GM18861 (cell line): ENCODE measurements around the gene VWA5B2.
"Not testable (repeated sequence)": the region's sequence is repeated elsewhere in the genome, so short reads cannot be mapped to it uniquely, and the experiment has no call there.

ENCODE experiments used
- ATAC-seq: cut with Tn5 transposase; IDR thresholded peaks from one replicate; pipeline ENCODE4 v1.9.1; 2021; ENCODE audit not compliant: unreplicated experiment

Gene VWA5B2

GRCh38 chr3:184241141-184241446 is 11.7 kb downstream of the VWA5B2 start:
- no peak for ATAC-seq

GRCh38 chr3:184241447-184242296 is 12.3 kb downstream of the VWA5B2 start:
- no peak for ATAC-seq

DNA sequence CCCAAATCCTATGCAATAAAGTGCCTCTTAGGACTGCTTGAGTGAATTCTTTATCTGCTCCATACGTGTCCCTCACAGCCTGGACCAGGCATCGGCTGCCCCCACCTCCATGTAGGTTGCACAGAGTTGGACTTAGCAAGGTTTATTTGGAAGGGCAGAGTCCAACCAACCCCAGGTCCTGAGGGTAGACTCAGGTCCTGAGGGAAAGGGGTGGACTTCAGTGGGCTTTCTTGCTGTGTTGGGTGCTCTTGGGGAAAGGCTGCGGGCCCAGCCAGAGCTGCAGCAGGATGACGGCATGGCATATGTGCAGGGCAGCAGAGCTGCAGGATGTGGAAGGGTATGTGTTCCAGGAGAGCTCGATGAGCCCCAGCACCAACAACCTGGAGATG is 12.9 kb downstream of the VWA5B2 start:
- ATAC-seq: no peak

- ATAC-seq: peak; percentile 36
Measured at GRCh38 chr3:184248454-184249411, 19.3 kb downstream of the VWA5B2 start, which contains the start of gene ALG3. Gene ALG3, minus strand, starts transcription at chr3:184248962. Its CDS starts 22 bp downstream, at chr3:184248940.

DNA sequence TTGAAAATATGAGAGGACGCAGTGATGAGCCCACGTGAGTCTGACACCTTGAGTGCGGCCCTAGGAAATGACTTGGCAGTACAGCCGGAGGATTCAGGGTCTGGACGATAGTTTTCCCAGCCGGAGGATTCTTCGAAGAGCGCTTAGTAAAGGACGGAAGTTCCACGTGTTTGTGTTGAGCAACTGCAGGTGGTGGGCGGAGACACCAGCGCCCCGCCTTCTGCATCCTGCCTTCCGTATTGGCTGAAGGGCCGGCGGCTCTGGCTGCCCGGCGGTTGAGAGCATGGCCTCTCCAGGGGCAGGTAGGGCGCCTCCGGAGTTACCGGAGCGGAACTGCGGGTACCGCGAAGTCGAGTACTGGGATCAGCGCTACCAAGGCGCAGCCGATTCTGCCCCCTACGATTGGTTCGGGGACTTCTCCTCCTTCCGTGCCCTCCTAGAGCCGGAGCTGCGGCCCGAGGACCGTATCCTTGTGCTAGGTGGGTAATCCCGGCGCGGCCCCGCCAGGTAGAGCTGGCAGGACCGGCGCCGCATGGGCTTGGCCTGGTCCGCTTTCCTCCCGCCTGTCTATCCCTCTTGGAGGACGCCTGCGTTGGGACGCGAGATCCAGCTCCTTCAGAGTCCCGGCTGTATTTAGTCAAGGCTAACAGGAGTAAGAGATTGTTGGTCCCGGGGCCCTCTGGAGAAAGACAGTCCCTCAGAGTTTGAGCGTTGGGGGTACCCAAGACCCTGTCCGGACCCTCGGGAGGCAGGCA is 20.2 kb downstream of the VWA5B2 start, which contains the start of gene EEF1AKMT4:
EEF1AKMT4 (plus strand) TSS at position 261 of the 755 bp plus-strand sequence; CDS start at position 284, 23 bp downstream.
- peak; percentile 81 for ATAC-seq

GRCh38 chr3:184250167-184250828 is 20.9 kb downstream of the VWA5B2 start:
- peak; percentile 68 for ATAC-seq

DNA sequence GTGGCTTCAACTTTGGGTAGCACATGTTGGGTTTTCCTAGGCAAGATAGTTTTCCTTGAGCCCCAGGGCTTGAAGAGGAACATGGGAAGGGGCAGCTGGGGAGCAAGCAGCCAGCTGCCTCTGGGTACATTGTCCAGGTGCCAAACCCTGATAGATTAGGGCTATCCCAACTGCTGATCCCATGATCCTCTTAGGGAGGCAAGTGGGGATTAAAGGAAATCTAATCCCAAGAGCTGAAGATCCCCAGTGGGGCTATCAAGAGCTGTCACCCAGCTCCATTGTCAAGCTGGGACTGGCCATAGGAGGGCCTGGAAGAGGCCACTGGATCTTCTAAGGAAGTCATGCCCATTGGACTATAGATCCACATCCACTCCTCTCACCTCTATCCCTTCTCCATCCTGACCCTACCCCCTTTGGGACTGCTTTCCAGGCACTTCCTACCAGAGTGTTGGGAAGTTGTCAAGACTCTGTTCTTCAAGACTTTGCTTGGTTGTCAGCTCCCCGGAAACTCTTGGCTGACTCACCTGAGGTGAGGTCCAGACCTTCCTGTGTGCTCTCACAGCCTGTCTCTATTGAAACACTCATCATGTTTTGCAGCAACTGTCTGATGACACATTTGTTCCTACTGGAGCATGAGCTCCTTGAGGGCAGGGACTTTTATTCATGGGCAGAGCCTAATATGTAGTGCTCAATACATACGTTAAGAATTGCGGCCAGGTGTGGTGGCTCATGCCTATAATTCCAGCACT is 26.1 kb downstream of the VWA5B2 start:
- no peak for ATAC-seq

DNA sequence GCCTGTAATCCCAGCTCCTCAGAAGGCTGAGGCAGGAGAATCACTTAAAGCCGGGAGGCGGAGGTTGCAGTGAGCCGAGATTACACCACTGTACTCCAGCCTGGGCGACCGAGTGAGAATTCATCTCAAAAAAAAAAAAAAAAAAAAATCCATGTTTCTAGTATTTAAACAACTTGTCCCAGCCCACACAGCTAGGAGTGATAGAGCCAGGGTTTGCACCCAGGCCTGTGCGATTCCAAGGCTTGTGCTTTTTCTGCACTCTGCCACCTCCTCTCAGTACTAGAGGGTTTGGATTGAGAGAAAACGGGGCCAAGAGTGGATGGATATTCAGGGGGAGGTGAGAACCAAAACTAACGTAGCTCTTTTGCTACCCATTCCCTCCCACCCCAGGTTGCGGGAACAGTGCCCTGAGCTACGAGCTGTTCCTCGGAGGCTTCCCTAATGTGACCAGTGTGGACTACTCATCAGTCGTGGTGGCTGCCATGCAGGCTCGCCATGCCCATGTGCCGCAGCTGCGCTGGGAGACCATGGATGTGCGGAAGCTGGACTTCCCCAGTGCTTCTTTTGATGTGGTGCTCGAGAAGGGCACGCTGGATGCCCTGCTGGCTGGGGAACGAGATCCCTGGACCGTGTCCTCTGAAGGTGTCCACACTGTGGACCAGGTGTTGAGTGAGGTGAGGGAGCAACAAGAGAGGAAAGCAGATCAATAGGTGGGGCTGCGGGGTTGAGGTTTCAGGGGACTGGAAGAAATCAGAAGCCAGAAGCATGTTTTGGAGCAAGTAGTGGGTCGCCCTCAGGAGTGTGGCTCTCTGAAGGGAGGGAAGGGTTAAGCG is 27.9 kb downstream of the VWA5B2 start:
- ATAC-seq: no peak

DNA sequence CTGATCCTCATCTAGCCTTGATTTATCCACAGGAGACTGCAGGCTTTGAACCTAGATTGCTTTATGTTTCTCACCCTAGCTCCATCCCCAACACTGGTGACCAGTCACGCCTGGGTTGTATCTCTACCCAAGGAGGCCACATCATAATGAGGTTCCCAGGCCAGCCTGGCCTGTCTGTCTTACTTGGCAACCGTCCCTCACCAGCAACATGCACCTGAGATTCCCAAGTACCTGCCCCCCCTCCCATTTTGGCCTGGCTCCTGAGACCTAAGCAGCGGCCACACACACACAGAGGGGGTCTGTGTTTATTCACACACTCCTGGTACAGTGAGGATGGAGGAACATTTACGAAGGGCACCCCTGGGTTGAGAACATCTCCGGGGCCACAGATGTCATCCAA is 29.5 kb downstream of the VWA5B2 start:
- no peak for ATAC-seq

DNA sequence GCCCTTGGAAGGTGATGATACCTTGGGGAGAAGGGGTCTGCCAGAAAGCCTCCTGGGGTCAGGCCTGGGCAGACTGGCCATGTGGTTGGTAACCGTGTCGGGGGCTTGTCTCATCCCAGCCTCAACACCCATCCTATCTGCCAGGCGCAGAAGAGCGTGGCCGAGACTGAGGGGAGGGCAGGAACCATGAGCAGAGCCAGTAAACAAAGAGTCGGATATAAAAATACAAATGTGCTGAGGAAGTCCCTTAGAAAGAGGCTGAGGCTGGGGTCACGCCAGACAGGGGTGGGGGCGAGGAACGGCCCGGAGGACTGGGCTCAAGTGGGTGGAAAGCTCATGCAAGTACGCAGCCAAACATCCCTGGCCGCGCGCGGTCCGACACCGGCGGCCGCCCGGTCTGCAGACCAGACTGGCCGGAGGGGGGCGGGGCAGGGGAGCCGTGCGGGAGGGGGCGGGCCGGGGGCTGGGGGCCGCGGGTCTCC is 30.1 kb downstream of the VWA5B2 start:
- ATAC-seq: no peak

DNA sequence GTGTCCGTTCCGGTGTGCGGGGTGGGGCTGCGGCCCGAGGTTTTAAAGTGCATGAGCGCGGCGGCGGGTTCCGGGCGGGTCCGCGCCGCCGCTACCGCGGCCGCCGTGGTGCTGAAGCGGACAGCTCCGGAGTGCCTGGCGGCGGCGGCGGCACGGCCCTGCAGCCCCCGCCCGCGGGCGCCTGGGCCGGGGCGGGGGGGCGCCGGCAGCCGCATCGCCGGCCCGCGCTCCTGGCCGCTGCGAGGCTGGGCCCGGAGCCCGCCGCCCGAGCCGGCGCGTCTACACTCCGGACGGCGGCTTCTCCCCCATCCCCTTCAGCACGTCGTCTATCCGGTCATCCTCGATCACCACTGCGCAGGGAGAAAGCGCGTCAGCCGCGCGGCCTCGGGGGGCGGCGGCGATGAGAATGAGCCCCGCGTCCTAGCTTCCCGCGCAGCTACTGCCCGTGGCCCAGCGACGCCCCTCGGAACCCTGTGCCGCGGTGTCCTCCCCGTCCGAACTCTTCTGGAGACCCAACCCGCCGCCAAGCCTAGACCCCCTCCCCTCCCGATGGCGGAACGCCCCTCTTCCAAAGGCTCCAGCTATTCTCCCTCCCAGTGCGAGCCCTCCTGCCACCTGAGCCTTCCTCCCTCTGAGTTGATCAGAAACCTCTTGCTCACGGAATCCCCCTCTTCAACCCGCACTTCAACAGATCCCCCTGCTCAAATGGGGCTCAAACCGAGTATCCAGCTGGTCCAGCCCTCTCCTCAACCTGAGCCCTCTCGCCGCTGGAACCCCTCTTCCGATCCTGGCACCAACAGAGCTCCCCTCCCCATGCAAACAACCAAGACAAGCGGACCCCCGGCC is 30.7 kb downstream of the VWA5B2 start:
- no peak for ATAC-seq

GRCh38 chr3:184260724-184261269 is 31.4 kb downstream of the VWA5B2 start:
- no peak for ATAC-seq

- no peak for ATAC-seq
Measured at GRCh38 chr3:184261270-184261853, 32.0 kb downstream of the VWA5B2 start, which contains the start of gene CAMK2N2. Gene CAMK2N2, minus strand, starts transcription at chr3:184261553. Its CDS starts 268 bp downstream, at chr3:184261285.

DNA sequence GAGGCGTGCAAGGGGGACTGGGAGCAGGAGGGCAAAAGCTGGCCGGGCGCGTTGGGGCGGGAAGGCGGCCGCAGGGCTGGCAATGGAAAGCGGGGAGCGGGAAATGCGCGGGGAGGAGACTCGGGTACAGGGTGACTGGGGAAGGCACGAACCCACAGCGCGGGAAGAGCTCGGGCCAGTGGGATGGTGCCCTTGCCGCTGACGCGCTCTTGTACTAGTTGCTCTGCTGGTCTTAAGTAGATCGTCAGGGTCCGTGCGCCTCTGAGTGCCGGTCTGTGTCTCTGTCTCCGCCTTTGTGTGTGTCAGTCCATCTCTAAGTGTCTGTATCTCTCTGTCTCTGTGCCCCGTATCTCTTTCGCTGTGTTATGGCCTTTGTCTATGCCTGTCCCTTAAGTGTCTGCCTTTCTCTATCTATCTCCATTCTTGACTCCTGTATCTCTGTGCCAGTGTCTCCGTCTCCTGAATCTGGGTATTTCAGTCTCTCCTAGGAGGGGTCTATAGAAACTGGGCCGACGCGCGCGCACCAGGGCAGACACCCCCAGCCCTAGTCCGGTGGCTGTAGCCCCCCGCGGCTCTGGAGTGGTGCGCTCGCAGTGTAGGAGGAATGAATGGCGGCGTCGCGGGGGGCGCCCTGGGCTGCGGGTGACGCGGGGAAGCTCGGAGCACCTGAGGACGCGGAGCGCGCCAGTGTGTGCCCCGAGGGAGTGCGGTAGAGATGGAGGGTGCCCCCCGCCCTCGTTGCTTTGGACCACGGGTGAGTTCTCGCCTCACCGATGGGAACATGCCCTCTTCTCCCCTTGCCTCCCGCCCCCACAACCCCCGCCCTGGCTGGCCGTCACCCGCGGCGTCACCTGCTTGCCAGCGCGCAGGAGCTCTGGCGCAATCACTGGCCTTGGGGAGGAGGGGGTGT is 32.7 kb downstream of the VWA5B2 start:
- ATAC-seq: no peak

DNA sequence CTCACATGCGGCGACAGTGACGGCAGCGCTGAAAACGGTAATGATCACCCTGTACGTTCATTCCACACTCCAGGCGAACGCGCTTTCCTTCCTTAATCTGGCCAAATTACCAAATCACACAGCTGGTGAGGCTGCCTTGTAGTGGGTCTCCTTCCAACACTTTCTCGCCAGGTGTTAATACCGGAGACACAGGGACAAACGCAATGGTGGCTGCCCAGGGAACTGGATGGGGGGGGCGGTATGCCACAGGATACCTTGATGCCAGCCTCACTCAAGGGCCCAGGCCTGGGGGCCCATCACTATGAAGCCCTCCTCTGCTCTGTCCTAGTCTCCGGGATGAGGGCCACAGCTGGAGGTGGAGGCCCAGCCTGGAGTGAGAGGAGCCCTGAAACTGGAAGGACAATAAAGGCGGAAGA is 33.4 kb downstream of the VWA5B2 start:
- no peak for ATAC-seq

GRCh38 chr3:184267249-184267648 is 37.9 kb downstream of the VWA5B2 start:
- ATAC-seq: not testable (repeated sequence)
